GM23338 (cell line): Measurements from ENCODE around the gene BOD1L2. TPM values are rescaled to one million over a fixed set of nuclear protein-coding genes. Genes with fewer than 3 reads are reported as not detected.

Experiments used
- ATAC-seq: fragments of 200-7000 bp; cut with Tn5 transposase; 3 replicates; pipeline ENCODE4 v1.9.1; 2020
- DNase-seq: peaks from one replicate; pipeline ENCODE4 v3.0.0-alpha.2; 2015; ENCODE audit warnings: low spot score
- H2AFZ ChIP-seq: fragments of 200-600 bp; sonication (generic); 2 replicates; pipeline ENCODE4 v1.8.0; 2016; ENCODE audit warnings: antibody characterized with exemption, mild to moderate bottlenecking, moderate library complexity
- H3F3A ChIP-seq: fragments of 200-600 bp; sonication (generic); replicated peaks from 2 replicates; pipeline ENCODE4 v1.8.0; 2017; ENCODE audit warnings: antibody characterized with exemption, mixed run types, low read depth
- H3K27ac ChIP-seq: fragments of 200-600 bp; sonication (generic); 2 replicates; pipeline ENCODE4 v1.6.1; 2016; ENCODE audit warnings: low read depth
- H3K27me3 ChIP-seq: fragments of 200-600 bp; sonication (generic); 2 replicates; pipeline ENCODE4 v1.8.0; 2016; ENCODE audit warnings: mild to moderate bottlenecking, mixed run types, moderate library complexity; ENCODE audit not compliant: insufficient read depth
- H3K36me3 ChIP-seq: fragments of 200-600 bp; sonication (generic); 2 replicates; pipeline ENCODE4 v1.8.0; 2016; ENCODE audit warnings: mild to moderate bottlenecking; ENCODE audit not compliant: insufficient read depth
- H3K4me1 ChIP-seq: fragments of 200-600 bp; sonication (generic); 2 replicates; pipeline ENCODE4 v1.8.0; 2016; ENCODE audit warnings: mild to moderate bottlenecking, moderate library complexity; ENCODE audit not compliant: insufficient read depth
- H3K4me2 ChIP-seq: fragments of 200-600 bp; sonication (generic); 2 replicates; pipeline ENCODE4 v1.7.1; 2017; ENCODE audit warnings: mixed run types
- H3K4me3 ChIP-seq: fragments of 200-600 bp; sonication (generic); 2 replicates; pipeline ENCODE4 v1.6.1; 2016; ENCODE audit warnings: mixed run types
- H3K79me2 ChIP-seq: fragments of 200-600 bp; sonication (generic); replicated peaks from 2 replicates; pipeline ENCODE4 v1.8.0; 2017; ENCODE audit warnings: mild to moderate bottlenecking; ENCODE audit not compliant: insufficient read depth
- H3K9me2 ChIP-seq: fragments of 200-600 bp; sonication (generic); 2 replicates; pipeline ENCODE4 v1.8.0; 2017; ENCODE audit not compliant: insufficient read depth
- H4K20me1 ChIP-seq: fragments of 200-600 bp; sonication (generic); replicated peaks from 2 replicates; pipeline ENCODE4 v1.8.0; 2017; ENCODE audit warnings: mild to moderate bottlenecking; ENCODE audit not compliant: insufficient read depth
- H3K27ac Mint-ChIP-seq: 2 replicates; pipeline ENCODE4 v1.8.0; 2020; ENCODE audit warnings: inconsistent platforms, mild to moderate bottlenecking, moderate library complexity, mixed read lengths
- H3K27me3 Mint-ChIP-seq: 3 replicates; pipeline ENCODE4 v1.8.0; 2022; ENCODE audit warnings: low read depth, mild to moderate bottlenecking, moderate library complexity, mixed read lengths, inconsistent platforms; ENCODE audit not compliant: insufficient read depth, poor library complexity
- H3K36me3 Mint-ChIP-seq: 3 replicates; pipeline ENCODE4 v1.8.0; 2021; ENCODE audit warnings: low read depth, mild to moderate bottlenecking, inconsistent platforms, moderate library complexity, mixed read lengths
- H3K4me1 Mint-ChIP-seq: 3 replicates; pipeline ENCODE4 v1.8.0; 2020; ENCODE audit warnings: mild to moderate bottlenecking, inconsistent platforms, mixed read lengths
- H3K4me3 Mint-ChIP-seq: 3 replicates; pipeline ENCODE4 v1.8.0; 2021; ENCODE audit warnings: moderate library complexity, mild to moderate bottlenecking, inconsistent platforms, mixed read lengths
- H3K9me3 Mint-ChIP-seq: 3 replicates; pipeline ENCODE4 v1.8.0; 2020; ENCODE audit warnings: moderate library complexity, mild to moderate bottlenecking, inconsistent platforms, mixed read lengths
- CTCF ChIP-seq, 2 experiments: fragments of 200-600 bp in 1 of 2; sonication (generic) in 1 of 2; conservative IDR thresholded peaks; 2 replicates each; pipeline versions ENCODE4 v1.5.1 to v1.6.1; 2016 to 2017; ENCODE audit warnings: antibody characterized with exemption in 2 of 2, low read depth in 2 of 2, mild to moderate bottlenecking in 2 of 2, moderate library complexity in 1 of 2
- ZNF114 ChIP-seq: fragments of 250-450 bp; sonication (Bioruptor Pico); IDR thresholded peaks from 2 replicates; pipeline ENCODE4 v1.5.0; 2020; ENCODE audit warnings: mild to moderate bottlenecking, moderate library complexity
- ZNF462 ChIP-seq: fragments of 250-450 bp; sonication (Bioruptor Pico); IDR thresholded peaks from 2 replicates; pipeline ENCODE4 v1.5.0; 2020; ENCODE audit warnings: mild to moderate bottlenecking, moderate library complexity
- polyA plus RNA-seq: library from polyadenylated mRNA; unstranded; fragments of >200 nt; fragmentation: Nextera tagmentation; extraction: Ambion mirVana; gene quantifications from 2 replicates; pipeline ENCODE4 v1.2.1, GENCODE V29; 2016
- total RNA-seq: library from RNA; depleted of rRNA; stranded (reverse); fragments of >200 nt; shearing (Covaris generic); gene quantifications from 2 replicates; pipeline ENCODE4 v1.2.3, GENCODE V29; 2014

The BOD1L2 gene
- total and polyA plus RNA-seq, 2 experiments from 2014 or later: 0.11 TPM; not detected in 1

- ATAC-seq (no peak), DNase-seq (no peak)
- no peaks in the 10 kb centered on the region for H3K27me3 ChIP-seq
- Mint-ChIP-seq H3K36me3 (no peaks in the 10 kb centered on the region), H3K4me1 (no peaks in the 10 kb centered on the region), H3K27ac (no peak overlapping the region), H3K4me3 (no peak overlapping the region), H3K9me3 (no peaks in the 10 kb centered on the region), H3K27me3 (peaks cover 2% of the 10 kb centered on the region)
- H3K36me3 ChIP-seq: no peaks in the 10 kb centered on the region
- H3K4me3 ChIP-seq: no peak overlapping the region
- H3K4me1 ChIP-seq: no peaks in the 10 kb centered on the region
- H4K20me1 ChIP-seq: no peaks in the 10 kb centered on the region
- H2AFZ ChIP-seq: no peak overlapping the region
- no peak for TF ChIP-seq CTCF (conservative IDR thresholded peaks at IDR 0.05; ENCODE audit: low read depth in 2 of 2)
- TF ChIP-seq ZNF462 (CRISPR knock-in tag): no peak
- no peak for TF ChIP-seq ZNF114 (CRISPR knock-in tag)
- H3K4me2 ChIP-seq: no peak overlapping the region
- H3F3A ChIP-seq: no peaks in the 10 kb centered on the region
- 0 out of 2 replicates have a peak, but pooled peaks cover 10% of the 10 kb centered on the region for H3K9me2 ChIP-seq
- no peak overlapping the region for H3K27ac ChIP-seq
- no peaks in the 10 kb centered on the region for H3K79me2 ChIP-seq
Observed at GRCh38 chr18:57110290-57110689, 36.6 kb upstream of the BOD1L2 start.
